Endothelial cell of umbilical vein (primary cell): ENCODE data around the gene DNASE1. TPM values are rescaled to one million over a fixed set of nuclear protein-coding genes. Genes with fewer than 3 reads are reported as not detected.

Experiments used
- BruUV-seq: library from RNA; stranded (reverse); fragments of 400-500 nt; replicated peaks from 2 replicates; lab custom pipeline; 2021; lab: Mats Ljungman, UMichigan
- CTCF ChIA-PET: fragments of 300-600, 350-600 bp; sonication (Branson Sonifier 250); formaldehyde crosslinking; loops from one replicate; lab custom pipeline; 2021; ENCODE audit warnings: antibody characterized with exemption, inconsistent platforms; lab: Charles Lee
- POLR2A ChIA-PET: fragments of 300-600, 350-600 bp; sonication (Branson Sonifier 250); formaldehyde crosslinking; loops from one replicate; lab custom pipeline; 2021; ENCODE audit warnings: antibody characterized with exemption, inconsistent platforms; lab: Charles Lee
- DNase-seq: peaks from one replicate; pipeline ENCODE4 v3.0.0-alpha.2; 2011; ENCODE audit warnings: low read depth, low spot score
- FAIRE-seq: peaks from 2 replicates; lab custom pipeline; 2011; peaks lifted over from hg19 to GRCh38; lab: Jason Lieb, UNC
- H2AFZ ChIP-seq: 2 replicates; pipeline ENCODE4 v1.6.0; 2012; ENCODE audit warnings: low read depth, low read length, control low read depth, inconsistent platforms
- H3K27ac ChIP-seq: 2 replicates; pipeline ENCODE4 v1.5.1; 2011; ENCODE audit warnings: low read depth, mild to moderate bottlenecking, control low read depth, low read length, moderate library complexity; ENCODE audit not compliant: insufficient read depth
- H3K27me3 ChIP-seq, 2 experiments: 2 replicates each; pipeline versions ENCODE4 v1.6.0 to v1.6.1; 2011; ENCODE audit warnings: low read length in 2 of 2, mixed read lengths in 1 of 2; ENCODE audit not compliant: control insufficient read depth in 2 of 2, insufficient read depth in 2 of 2
- H3K36me3 ChIP-seq, 2 experiments: 2 replicates in 1 of 2; 3 replicates in 1 of 2; pipeline ENCODE4 v1.5.1; 2011; ENCODE audit warnings: low read length in 2 of 2, mild to moderate bottlenecking in 1 of 2, moderate library complexity in 1 of 2; ENCODE audit not compliant: control insufficient read depth in 2 of 2, insufficient read depth in 2 of 2; ENCODE audit errors: extremely low read depth in 1 of 2
- H3K4me1 ChIP-seq: 3 replicates; pipeline ENCODE4 v1.5.1; 2011; ENCODE audit warnings: mild to moderate bottlenecking, low read length; ENCODE audit not compliant: control insufficient read depth, insufficient read depth; ENCODE audit errors: extremely low read depth
- H3K4me2 ChIP-seq: 2 replicates; pipeline ENCODE4 v1.6.1; 2011; ENCODE audit warnings: low read length, control low read depth, mixed read lengths; ENCODE audit not compliant: insufficient read depth
- H3K4me3 ChIP-seq, 3 experiments: fragments of 200-600 bp in 1 of 3; sonication (generic), shearing (Covaris generic) in 1 of 3; replicated peaks in 1 of 3; 2 replicates each; pipeline ENCODE4 v1.5.1; 2011 to 2016; ENCODE audit warnings: control low read depth in 3 of 3, low read length in 3 of 3, mild to moderate bottlenecking in 2 of 3, inconsistent platforms in 1 of 3, low read depth in 1 of 3, moderate library complexity in 1 of 3; ENCODE audit not compliant: insufficient read depth in 1 of 3
- H3K79me2 ChIP-seq: 2 replicates; pipeline ENCODE4 v1.6.0; 2012; ENCODE audit warnings: low read length, inconsistent platforms; ENCODE audit not compliant: control insufficient read depth, insufficient read depth
- H3K9ac ChIP-seq: replicated peaks from 2 replicates; pipeline ENCODE3; 2011; ENCODE audit warnings: low read length, control low read depth; ENCODE audit not compliant: insufficient read depth; ENCODE audit errors: extremely low read depth
- H3K9me1 ChIP-seq: replicated peaks from 3 replicates; pipeline ENCODE4 v1.6.0; 2011; ENCODE audit warnings: mild to moderate bottlenecking, low read length; ENCODE audit not compliant: control insufficient read depth, insufficient read depth; ENCODE audit errors: extremely low read depth
- H3K9me3 ChIP-seq: replicated peaks from 2 replicates; pipeline ENCODE4 v1.5.1; 2012; ENCODE audit warnings: low read length, inconsistent platforms; ENCODE audit not compliant: control insufficient read depth, insufficient read depth
- H4K20me1 ChIP-seq: replicated peaks from 2 replicates; pipeline ENCODE3; 2011; ENCODE audit warnings: mild to moderate bottlenecking, low read length; ENCODE audit not compliant: control insufficient read depth, insufficient read depth; ENCODE audit errors: extremely low read depth
- EZH2 ChIP-seq: IDR thresholded peaks from 2 replicates; pipeline ENCODE4 v1.6.1; 2012; ENCODE audit warnings: borderline replicate concordance, low read depth, mild to moderate bottlenecking, moderate library complexity, low read length, inconsistent platforms; ENCODE audit not compliant: severe bottlenecking
- FOS ChIP-seq: IDR thresholded peaks from 2 replicates; pipeline ENCODE4 v1.6.1; 2011; ENCODE audit warnings: mild to moderate bottlenecking, low read length, moderate library complexity, borderline replicate concordance; ENCODE audit not compliant: insufficient read depth
- JUN ChIP-seq: IDR thresholded peaks from 2 replicates; pipeline ENCODE4 v1.6.1; 2011; ENCODE audit warnings: borderline replicate concordance, low read depth; ENCODE audit not compliant: insufficient read length, insufficient read depth
- MAX ChIP-seq: IDR thresholded peaks from 2 replicates; pipeline ENCODE4 v1.6.1; 2011; ENCODE audit not compliant: insufficient read depth, insufficient read length
- MYC ChIP-seq: IDR thresholded peaks from one replicate; pipeline ENCODE4 v1.6.1; 2011; ENCODE audit warnings: mild to moderate bottlenecking, low read depth, low read length
- POLR2AphosphoS5 ChIP-seq: IDR thresholded peaks from 2 replicates; pipeline ENCODE4 v1.6.1; 2012; ENCODE audit warnings: low read depth, mild to moderate bottlenecking, control low read depth, low read length, moderate library complexity; ENCODE audit not compliant: insufficient read depth
- dilution Hi-C: fragments of 300-500 bp; cut with MboI; formaldehyde crosslinking; loops from one replicate; pipeline ENCODE4 v1.15.0; 2019; ENCODE audit warnings: low sequenced_read_pairs; ENCODE audit not compliant: extremely low pct_ligation_motif_present
- intact Hi-C: fragments of 100-400 bp; cut with micrococcal nuclease; formaldehyde crosslinking; loops from one replicate; pipeline ENCODE4 v1.10.0; 2022
- polyA plus RNA-seq, 4 experiments: library from polyadenylated mRNA; depleted of rRNA in 3 of 4; stranded (reverse) in 3 of 4; unstranded in 1 of 4; fragments of >200 nt; gene quantifications; 2 replicates each; pipeline versions ENCODE4 v1.2.1 to v1.2.3, GENCODE V29; 2011 to 2012; ENCODE audit warnings: missing spikeins in 1 of 4
- total RNA-seq: library from RNA; stranded (reverse); gene quantifications from 2 replicates; pipeline ENCODE4 v1.2.3, GENCODE V29; 2021
- TF ChIP-seq, protein P1 (sequence below), 2 donors: IDR thresholded peaks; 1 replicate in 1 of 2; 2 replicates in 1 of 2; pipeline ENCODE4 v1.5.1; 2011; ENCODE audit warnings: low read length in 2 of 2, mild to moderate bottlenecking in 2 of 2, moderate library complexity in 2 of 2, control low read depth in 1 of 2, inconsistent platforms in 1 of 2, low read depth in 1 of 2; ENCODE audit not compliant: insufficient read depth in 1 of 2; ENCODE audit errors: extremely low read depth in 1 of 2

Gene DNASE1
- total and polyA plus RNA-seq, 2 donors (not counting 3 experiments of a cell fraction or from before 2014, with no cell fraction given), result 11.1 to 13.5 TPM

- Histone ChIP-seq H3K36me3 (peaks cover 0 to 24% of the 10 kb centered on the region in 2 experiments), H4K20me1 (no peaks in the 10 kb centered on the region), H2AFZ (no peak overlapping the region), H3K9me1 (no peaks in the 10 kb centered on the region), H3K79me2 (no peaks in the 10 kb centered on the region), H3K27me3 (no peaks in the 10 kb centered on the region), H3K9me3 (no peaks in the 10 kb centered on the region), H3K27ac (no peak overlapping the region), H3K4me3 (no peak overlapping the region), H3K9ac (no peak overlapping the region), H3K4me2 (no peak overlapping the region), H3K4me1 (no peaks in the 10 kb centered on the region)
- ChIA-PET POLR2A (no interaction called here), CTCF (interaction anchor here (0.8 to 2.1 kb wide), 2 partner anchors 25 to 26 kb away, joined by 3 to 10 read pairs; no protein-coding TSS in a partner anchor)
- TF ChIP-seq POLR2AphosphoS5, result no peak
- FAIRE-seq (no peak), DNase-seq (no peak)
- BruUV-seq, result no TSS peak
- dilution Hi-C loops, result no loop called here
- intact Hi-C loops, result no loop called here
Measured at GRCh38 chr16:3652373-3653195, 1.9 kb upstream of the DNASE1 start.

DNA sequence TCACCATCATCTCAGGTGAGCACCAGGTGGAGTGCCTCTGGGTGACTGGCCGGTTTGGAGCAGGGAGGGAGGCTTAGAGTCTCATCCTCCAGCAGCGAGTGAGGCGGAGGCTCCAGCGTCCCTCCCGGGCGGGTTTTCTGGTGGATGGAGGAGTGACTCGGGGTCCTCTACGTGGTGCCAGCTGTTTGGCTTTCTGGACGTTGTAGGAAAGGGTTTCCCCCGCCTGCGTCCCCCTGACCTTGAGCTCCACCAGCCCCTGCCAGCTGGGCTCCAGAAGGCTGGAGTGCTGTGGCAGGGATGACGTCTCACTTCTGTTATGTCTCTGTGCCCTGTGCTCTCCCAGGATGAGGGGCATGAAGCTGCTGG lies 522 bp downstream of the DNASE1 start:
- H3K79me2 ChIP-seq, result no peaks in the 10 kb centered on the region
- H4K20me1 ChIP-seq, result no peaks in the 10 kb centered on the region
- no peak for DNase-seq
- dilution Hi-C loops (no loop called here), intact Hi-C loops (no loop called here)
- H3K9ac ChIP-seq, result no peak overlapping the region
- peaks cover 2 to 32% of the 10 kb centered on the region in 2 experiments for H3K36me3 ChIP-seq
- H3K4me3 ChIP-seq, result no peak overlapping the region
- no TSS peak for BruUV-seq
- no peak overlapping the region for H3K4me2 ChIP-seq
- H3K9me1 ChIP-seq, result no peaks in the 10 kb centered on the region
- no peaks in the 10 kb centered on the region for H3K27me3 ChIP-seq
- H2AFZ ChIP-seq, result no peak overlapping the region
- ChIA-PET POLR2A (no interaction called here), CTCF (interaction anchor here (1.9 to 2.1 kb wide), 2 partner anchors 22 to 208 kb away, joined by 5 to 10 read pairs; no protein-coding TSS in a partner anchor)
- H3K27ac ChIP-seq, result no peak overlapping the region
- no peaks in the 10 kb centered on the region for H3K4me1 ChIP-seq
- no peak for FAIRE-seq
- H3K9me3 ChIP-seq, result no peaks in the 10 kb centered on the region
- TF ChIP-seq JUN (no peak), FOS (no peak), MYC (no peak), POLR2AphosphoS5 (no peak), MAX (no peak), EZH2 (no peak)
- TF ChIP-seq, protein P1, sequence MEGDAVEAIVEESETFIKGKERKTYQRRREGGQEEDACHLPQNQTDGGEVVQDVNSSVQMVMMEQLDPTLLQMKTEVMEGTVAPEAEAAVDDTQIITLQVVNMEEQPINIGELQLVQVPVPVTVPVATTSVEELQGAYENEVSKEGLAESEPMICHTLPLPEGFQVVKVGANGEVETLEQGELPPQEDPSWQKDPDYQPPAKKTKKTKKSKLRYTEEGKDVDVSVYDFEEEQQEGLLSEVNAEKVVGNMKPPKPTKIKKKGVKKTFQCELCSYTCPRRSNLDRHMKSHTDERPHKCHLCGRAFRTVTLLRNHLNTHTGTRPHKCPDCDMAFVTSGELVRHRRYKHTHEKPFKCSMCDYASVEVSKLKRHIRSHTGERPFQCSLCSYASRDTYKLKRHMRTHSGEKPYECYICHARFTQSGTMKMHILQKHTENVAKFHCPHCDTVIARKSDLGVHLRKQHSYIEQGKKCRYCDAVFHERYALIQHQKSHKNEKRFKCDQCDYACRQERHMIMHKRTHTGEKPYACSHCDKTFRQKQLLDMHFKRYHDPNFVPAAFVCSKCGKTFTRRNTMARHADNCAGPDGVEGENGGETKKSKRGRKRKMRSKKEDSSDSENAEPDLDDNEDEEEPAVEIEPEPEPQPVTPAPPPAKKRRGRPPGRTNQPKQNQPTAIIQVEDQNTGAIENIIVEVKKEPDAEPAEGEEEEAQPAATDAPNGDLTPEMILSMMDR (IDR thresholded peaks at IDR 0.05; ENCODE audit: extremely low read depth in 1 of 2, insufficient read depth in 1 of 2, low read depth in 1 of 2, low read length in 2 of 2), result no peak
